CD4-positive, alpha-beta T cell treated with Interleukin-4 for 1 hour (primary cell): ENCODE data around the gene PILRB.
"Not testable (repeated sequence)": the region's sequence is repeated elsewhere in the genome, so short reads cannot be mapped to it uniquely, and the experiment has no call there.

ENCODE experiments used
- DNase-seq, 2 donors: peaks; one replicate each; pipeline ENCODE4 v3.0.0-alpha.2; 2020 to 2022

Gene PILRB

GRCh38 chr7:100356416-100357068 lies 1.4 kb upstream of the PILRB start:
- no peak for DNase-seq

- DNase-seq: no peak
These were observed 771 bp upstream of the PILRB start for GRCh38 chr7:100357131-100357561.

- no peak for DNase-seq
These were observed 918 bp downstream of the PILRB start for GRCh38 chr7:100358857-100359212.

- DNase-seq: no peak
These were observed 2.4 kb downstream of the PILRB start for GRCh38 chr7:100360135-100360854.

- no peak for DNase-seq
These were observed 5.2 kb downstream of the PILRB start for GRCh38 chr7:100363098-100363497.

GRCh38 chr7:100363797-100364196 lies 5.9 kb downstream of the PILRB start:
- not testable (repeated sequence) for DNase-seq

- no peak for DNase-seq
These were observed 6.6 kb downstream of the PILRB start for GRCh38 chr7:100364480-100364879.

- DNase-seq: not testable (repeated sequence)
These were observed 8.1 kb downstream of the PILRB start for GRCh38 chr7:100365998-100366367.

- DNase-seq: no peak
These were observed 8.7 kb downstream of the PILRB start for GRCh38 chr7:100366411-100367250.

GRCh38 chr7:100367251-100367620 lies 9.3 kb downstream of the PILRB start:
- no peak for DNase-seq

GRCh38 chr7:100367676-100368613 lies 10.0 kb downstream of the PILRB start:
- peak in 1 of 2 donors; percentile 64 for DNase-seq

- peak; percentile 44 to 90 for DNase-seq
These were observed 11.2 kb downstream of the PILRB start for GRCh38 chr7:100369105-100369504.

- DNase-seq: no peak
These were observed 12.4 kb downstream of the PILRB start for GRCh38 chr7:100370303-100370702.

GRCh38 chr7:100370746-100371145 lies 12.8 kb downstream of the PILRB start:
- DNase-seq: no peak

- DNase-seq: no peak
These were observed 13.7 kb downstream of the PILRB start for GRCh38 chr7:100371561-100372171.

- peak in 1 of 2 donors; percentile 76 for DNase-seq
These were observed 14.3 kb downstream of the PILRB start for GRCh38 chr7:100372256-100372655.

- DNase-seq: no peak
These were observed 14.8 kb downstream of the PILRB start for GRCh38 chr7:100372694-100373093.

GRCh38 chr7:100373261-100373831 lies 15.4 kb downstream of the PILRB start, which contains the start of gene PILRA:
Gene PILRA (plus strand): TSS chr7:100373487. CDS start chr7:100373657, 170 bp downstream.
- peak in 1 of 2 donors; percentile 65 for DNase-seq

GRCh38 chr7:100373870-100374598 lies 16.1 kb downstream of the PILRB start:
- DNase-seq: not testable (repeated sequence)

- DNase-seq: no peak
These were observed 16.7 kb downstream of the PILRB start for GRCh38 chr7:100374601-100375000.

GRCh38 chr7:100376066-100376465 lies 18.1 kb downstream of the PILRB start:
- DNase-seq: no peak
